HG03066 (cell line): ENCODE measurements around the gene CEP295NL.
"Not testable (repeated sequence)": the region's sequence is repeated elsewhere in the genome, so short reads cannot be mapped to it uniquely, and the experiment has no call there.

Source experiments
- ATAC-seq: cut with Tn5 transposase; IDR thresholded peaks from one replicate; pipeline ENCODE4 v1.9.1; 2021; ENCODE audit warnings: low read depth; ENCODE audit not compliant: unreplicated experiment

Gene CEP295NL

DNA sequence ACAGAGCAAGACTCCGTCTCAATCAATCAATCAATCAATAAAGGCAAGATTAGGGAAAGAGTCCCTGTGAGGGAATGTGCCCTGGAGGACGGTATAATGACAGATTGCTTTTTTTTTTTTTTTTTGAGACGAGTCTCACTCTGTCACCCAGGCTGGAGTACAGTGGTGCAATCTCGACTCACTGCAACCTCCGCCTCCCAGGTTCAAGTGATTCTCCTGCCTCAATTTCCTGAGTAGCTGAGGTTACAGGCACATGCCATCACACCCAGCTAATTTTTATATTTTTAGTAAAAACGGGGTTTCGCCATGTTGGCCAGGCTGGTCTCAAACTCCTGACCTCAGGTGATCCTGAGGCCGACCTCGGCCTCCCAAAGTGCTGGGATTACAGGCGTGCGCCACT lies 12.9 kb downstream of the CEP295NL start:
- not testable (repeated sequence) for ATAC-seq

DNA sequence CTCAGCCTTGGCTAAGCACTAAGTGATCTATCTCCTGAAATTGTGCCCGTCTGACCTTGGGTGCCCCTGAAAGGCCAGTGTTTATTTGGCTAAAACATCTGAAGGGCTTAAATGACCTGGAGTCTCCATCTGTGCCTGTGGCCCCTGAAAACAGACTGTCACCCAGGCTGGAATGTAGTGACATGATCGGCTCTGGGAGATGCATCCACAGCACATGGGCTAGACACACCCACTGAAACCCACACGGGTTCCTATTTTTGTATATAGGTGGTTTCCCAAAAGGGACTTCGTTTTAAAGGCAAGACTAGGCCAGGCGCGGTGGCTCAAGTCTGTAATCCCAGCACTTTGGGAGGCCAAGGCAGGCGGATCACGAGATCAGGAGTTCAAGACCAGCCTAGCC lies 13.5 kb downstream of the CEP295NL start:
- no peak for ATAC-seq

DNA sequence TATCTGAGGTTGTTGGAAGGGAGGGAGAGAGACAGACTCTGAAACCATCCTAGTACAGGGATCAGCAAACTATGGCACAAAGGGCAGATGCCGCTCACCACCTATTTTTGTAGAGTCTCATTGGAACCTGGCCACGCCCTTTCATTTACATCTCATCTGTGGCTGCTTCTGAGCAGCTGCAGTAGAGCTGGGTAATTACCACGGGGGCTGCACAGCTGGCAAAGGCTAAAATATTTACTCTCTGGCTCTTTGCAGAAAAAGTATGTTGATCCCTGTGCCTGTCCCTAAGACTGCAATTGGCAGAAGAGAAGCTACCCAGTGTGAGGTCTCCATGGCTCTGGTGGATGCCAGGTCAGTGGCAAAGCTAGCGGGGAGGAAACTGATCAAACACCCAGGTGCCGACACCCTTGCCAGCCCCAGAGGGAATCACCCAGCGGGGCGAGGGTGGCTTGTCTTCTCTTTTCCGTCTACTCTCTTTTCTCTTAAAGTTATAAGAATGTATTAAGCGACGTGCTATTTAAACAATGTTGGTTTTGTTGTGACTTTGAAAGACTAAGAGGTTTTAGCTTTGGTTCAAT lies 14.0 kb downstream of the CEP295NL start:
- ATAC-seq, result no peak

DNA sequence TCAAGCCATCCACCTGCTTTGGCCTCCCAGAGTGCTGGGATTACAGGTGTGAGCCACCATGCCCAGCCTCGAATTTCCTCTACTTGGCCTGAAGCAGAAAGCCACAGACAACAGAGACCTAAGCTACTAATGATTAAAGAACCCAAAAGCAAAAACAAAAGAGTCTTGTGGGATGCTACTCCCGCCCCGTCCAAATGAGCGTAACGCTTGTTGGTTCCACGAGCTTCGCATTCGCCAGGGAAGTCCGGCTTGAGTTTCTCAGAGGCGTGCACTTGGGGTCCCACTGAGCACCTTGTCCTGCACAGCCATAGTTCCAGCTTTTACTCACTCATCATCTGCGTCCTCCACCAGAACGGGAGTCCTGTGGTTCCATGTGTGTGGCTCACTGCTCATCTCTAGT lies 16.0 kb downstream of the CEP295NL start:
- no peak for ATAC-seq

DNA sequence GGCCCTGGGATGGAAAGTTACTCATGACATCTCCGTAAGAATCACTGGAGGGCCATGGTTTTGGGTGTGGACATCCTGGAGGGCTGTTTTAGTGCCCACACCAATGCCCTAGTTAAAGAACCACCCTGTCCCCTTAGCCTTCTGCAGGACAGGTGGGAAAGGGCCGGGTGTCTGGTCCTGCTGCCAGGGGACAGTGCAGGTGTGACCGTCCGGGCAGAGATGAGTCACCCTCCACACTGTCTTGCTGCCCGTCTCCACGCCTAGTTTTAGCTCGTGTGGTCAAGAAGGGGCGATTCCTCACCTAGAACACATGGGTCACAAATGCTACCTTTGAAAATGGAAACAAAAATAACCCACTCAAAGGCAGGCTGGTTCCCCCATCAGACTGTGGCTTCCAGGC lies 17.0 kb downstream of the CEP295NL start:
- no peak for ATAC-seq

DNA sequence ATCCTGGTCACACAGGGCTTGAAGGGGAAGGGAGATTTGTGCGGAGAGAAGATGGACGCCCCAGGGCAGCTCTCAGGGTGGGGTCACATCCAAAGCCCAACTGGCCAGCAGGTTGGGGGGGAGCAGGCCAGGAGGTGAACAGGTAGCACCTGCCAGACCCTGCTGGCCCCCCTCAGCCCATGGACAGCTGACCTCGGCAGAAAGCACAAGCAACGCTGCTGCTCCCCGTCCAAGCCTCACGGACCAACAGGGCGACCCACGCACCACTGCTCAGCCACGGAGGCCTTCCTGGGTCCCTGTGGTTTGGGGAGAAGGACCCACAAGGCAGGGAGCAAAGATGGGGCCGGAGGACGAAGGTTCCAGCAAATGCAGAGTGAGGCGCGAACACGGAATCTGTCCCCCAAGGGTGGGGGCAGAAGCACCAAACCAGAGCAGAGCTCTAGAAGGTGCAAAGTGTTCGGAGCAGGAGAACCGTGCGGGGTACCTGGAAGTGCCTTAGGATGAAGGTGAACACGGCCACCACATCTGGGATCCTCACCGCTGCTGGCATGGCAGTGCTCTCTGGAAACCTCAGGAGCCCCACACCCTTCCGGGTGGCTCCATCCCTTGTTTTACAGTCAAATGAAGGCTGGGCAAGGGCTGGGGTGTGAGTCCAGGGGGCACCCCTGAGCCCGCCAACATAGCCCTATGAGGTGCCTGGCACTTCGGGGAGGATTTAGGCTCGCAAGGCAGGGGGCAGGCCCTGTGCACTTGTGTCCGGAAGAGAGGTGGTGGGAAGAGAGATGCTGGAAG lies 17.9 kb downstream of the CEP295NL start:
- ATAC-seq, result no peak

DNA sequence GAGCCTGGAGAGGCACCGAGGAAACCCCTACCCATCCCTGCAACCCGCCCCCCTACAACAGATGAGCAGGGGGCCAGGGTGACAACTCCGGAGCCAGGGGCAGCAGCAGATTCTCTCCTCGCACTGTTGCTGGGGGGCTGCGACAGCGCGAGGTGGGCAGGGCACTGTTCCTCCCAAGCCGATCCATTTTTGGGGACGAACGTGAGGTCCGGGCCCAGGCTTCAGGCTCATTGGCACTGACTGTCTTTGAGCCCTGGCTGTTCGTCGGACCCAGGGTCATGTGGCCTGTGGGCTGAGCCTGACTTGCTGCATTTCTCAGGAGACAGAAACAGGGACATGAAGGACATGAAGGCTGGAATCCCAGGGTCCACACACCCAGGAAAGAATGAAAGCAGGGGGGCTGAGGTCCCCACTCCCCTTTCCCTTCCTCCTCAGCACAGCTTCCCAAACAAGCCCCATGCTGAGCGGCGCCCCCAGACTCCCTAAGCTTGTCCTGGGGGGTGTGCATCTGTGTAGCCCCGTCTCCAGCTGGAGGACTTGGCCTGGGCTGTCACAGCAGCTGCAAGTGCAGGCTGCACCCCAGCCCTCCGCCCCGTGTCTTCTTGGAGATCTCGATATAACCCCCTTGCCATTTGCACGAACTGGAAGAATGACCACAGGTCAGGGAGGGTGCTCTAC lies 18.7 kb downstream of the CEP295NL start:
- ATAC-seq, result no peak

DNA sequence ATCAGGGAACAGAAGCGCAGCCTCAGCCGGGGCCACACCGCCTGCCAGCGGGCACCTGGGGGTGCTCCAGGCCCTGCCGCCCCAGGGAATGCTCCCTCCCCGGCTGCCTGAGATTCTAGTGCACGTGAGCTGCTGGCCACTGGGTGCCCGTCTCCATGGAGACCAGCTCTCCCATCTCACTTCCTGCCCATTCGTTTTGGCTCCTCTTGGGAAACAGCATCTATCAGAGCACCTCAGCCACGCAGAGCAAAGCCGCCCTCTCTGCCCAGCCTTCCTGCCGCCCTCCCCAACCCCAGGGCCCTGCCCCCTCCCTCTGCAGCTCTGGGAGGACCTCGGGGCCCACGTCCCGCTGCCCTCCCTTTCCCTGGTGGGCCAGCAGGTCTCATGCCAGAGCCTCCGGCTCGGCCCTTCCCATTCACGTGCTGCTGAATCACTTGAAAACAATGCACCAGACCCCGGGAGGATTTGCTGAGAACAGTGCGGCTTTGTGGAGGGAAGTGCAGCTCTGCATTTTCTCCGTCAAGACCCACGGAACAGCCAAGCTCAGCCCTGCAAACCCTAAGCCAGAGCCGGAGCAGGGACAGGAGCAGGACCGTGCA lies 19.4 kb downstream of the CEP295NL start:
- no peak for ATAC-seq

DNA sequence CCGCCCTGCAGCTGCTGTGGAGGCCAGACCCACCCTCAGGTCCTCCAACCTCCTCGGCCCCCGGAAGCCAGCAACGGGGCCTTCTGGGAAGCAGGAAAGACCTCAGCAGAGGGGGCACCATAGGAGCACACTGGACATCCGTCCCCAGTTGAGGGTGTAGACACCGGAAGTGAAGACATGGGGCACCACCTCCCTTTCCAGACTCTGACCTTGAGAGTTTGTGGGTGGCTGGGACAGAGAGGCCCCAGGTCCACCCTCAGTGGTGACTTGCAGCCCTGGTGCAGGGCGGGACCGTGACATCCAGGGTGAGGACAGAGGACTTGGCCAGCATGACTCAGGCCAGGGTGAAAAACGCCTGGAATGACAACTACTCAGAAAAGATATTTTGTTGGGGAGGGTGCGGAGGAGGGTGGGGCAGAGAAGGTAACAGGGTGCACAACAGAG lies 19.9 kb downstream of the CEP295NL start:
- no peak for ATAC-seq

DNA sequence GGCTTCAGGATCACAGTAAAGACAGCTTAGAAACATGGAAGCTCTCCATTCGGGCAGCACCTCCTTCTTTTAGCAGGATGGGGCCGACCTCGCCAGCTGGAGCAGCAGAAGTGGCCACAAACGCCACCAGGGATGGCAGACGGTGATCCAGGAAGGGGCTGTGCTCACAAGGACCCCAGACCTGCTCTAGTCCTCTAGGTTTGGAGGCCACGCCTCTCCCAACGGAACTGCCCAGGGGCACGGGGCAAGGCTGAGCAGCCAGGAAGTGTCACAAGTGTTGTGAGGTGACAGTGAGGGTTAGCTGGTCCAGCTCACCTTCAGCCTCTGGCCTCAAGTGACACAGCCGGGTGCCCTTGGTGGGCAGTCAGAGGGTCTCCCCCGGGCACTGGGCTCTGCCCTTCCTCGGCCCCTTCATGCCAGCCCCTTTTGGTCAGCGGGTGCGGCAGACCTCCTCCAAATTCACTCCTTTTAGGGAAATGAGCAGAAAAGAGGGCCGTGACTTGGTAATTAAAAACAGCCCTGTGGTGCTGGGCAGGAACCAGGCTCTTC lies 20.4 kb downstream of the CEP295NL start:
- ATAC-seq, result no peak

DNA sequence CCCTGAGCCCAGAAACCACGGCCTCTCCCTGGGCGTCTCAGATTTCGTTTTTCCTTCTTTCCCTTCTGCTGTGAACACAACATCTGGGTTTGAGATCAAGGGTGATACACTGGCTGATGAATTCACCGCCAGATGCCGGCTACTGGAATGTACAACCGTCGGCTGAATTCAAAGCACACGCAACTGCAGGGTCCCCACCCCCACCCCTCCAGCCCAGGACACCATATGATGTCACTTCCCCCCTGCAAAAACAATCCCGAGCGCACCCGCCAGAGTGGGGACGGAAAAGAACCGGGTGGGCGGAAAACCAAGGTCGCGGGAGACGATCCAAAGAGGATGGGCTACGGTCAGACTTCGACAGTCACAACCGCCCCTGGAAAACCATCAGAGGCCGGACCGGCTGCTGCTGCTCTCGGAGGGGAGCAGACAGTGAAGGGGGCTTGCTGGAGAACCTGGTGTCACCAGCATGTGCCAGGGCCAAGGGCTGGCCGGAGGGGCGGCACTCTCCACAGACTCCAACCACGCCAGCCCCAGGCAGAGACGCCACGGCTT lies 23.3 kb downstream of the CEP295NL start:
- ATAC-seq, result no peak

DNA sequence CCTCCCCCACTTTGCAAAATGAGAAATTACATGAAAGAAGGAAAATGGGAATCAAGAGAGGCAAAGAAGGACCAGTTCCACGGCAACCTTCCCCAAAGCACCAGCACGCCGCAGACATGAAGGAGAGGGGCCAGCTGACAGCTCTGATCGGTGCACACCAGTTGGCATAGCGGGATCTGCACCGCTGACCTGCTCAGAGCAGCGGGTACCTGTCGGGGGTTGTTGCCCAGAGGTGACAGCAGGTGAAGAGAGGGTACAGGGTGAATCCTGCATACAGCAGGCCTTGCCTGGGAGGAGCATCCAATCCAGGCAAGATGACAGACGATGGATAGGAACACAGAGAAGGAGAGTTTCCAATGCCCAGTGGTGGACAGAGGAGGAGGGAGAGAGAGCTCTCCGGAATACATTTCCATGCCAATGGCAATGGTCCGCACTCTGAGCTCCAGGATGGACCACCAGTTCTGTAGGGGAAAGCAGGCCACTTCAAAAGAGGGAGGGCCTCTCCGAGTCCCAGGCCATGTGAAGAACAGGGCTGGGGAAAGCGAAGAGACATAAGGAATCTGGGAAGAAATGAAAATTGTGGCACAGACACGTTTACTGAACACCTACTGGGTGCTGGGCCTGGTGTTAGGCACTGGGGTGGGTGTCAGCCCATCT lies 24.0 kb downstream of the CEP295NL start:
- no peak for ATAC-seq

DNA sequence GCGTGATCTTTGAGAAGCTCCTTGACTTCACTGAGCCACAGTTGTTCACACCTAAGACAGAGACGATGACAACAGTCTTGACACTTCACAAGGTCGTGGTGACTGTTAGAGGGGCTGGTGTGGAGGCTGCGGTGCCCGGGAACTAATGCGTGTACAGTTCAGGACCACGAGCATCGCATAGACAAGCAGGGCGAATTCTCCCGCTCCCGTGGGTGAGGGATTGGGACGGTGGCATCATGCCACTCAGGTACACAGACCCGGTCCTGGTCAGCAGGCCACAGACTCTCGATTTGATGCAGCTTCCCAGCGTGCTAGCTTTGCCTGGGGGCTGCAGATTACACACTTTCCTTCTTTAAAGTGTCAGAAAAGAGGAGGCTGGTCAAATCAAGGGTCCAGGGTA lies 24.7 kb downstream of the CEP295NL start:
- no peak for ATAC-seq

DNA sequence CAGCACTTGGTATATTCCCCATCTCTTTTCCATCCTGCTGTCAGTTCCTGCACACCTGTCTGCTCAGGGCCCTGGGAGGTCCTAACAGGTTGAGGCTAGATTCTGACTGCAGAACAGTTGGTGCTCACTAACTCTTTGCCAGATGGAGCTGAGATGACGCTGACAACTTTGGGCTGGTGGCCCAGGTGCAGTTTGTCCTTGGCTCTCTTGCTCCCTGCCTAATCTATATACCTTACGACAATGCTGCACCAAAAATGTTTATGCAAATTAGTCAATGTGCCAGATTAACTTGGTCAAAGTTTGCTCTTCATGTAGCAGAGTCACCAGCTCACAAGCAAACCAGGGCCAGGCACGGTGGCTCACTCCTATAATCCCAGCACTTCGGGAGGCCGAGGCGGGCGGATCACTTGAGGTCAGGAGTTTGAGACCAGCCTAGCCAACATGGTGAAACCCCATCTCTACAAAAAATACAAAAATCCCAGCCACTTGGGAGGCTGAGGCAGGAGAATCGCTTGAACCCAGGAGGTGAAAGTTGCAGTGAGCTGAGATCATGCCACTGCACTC lies 26.0 kb downstream of the CEP295NL start:
- not testable (repeated sequence) for ATAC-seq

DNA sequence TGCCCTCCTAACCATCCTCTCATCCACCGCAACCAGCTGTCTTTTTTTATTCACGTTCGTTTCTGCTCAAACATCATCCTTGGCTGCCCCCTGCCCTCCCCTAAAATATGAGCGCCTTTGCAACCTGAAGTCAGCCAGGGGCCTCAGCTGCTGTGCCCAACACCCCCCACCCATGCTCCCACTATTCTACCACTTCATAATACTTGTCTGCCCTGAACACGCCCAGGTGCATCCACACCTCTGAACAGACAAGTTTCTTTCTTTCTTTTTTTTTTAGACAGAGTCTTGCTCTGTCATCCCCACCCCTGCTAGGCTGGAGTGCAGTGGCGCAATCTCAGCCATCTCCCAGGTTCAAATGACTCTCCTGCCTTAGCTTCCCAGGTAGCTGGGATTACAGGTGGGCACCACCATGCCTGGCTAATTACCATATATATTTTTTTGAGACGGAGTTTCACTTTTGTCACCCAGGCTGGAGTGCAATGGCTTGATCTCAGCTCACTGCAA lies 26.9 kb downstream of the CEP295NL start:
- no peak for ATAC-seq

DNA sequence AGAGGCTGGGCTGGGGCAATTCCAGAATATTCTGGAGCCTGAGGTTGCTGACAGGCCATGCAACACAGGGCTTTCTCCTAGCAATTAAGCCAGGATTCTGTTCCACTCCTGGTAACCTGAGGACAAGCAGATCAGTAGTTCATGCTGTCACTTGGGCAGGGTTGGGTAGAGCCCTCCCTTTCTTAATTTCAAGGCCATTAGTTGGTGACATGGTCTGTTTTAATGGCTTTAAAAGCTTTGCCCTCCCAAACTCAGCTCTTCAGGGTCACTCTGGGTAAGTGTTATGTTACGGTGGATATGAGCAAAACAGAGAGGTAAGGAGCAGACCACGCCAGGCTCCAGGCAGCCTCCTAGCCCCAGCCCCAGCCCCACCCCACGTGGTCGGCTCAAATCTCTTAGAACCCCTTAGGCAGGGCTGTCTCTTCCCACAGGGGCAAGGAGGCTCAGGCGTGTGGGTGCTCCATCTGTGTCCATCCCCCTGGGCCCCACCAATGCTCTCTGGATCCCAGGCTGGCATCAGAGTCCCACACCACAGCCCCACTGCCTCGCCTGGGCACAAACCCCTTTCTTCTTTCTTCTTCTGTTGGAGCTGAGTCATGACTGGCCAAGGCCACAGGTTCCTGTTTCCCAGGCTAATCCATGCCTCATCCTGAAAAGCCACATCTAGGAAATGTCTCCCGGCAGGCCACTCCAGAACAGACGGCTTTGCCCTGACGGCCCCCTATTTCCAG lies 27.5 kb downstream of the CEP295NL start:
- ATAC-seq, result no peak

DNA sequence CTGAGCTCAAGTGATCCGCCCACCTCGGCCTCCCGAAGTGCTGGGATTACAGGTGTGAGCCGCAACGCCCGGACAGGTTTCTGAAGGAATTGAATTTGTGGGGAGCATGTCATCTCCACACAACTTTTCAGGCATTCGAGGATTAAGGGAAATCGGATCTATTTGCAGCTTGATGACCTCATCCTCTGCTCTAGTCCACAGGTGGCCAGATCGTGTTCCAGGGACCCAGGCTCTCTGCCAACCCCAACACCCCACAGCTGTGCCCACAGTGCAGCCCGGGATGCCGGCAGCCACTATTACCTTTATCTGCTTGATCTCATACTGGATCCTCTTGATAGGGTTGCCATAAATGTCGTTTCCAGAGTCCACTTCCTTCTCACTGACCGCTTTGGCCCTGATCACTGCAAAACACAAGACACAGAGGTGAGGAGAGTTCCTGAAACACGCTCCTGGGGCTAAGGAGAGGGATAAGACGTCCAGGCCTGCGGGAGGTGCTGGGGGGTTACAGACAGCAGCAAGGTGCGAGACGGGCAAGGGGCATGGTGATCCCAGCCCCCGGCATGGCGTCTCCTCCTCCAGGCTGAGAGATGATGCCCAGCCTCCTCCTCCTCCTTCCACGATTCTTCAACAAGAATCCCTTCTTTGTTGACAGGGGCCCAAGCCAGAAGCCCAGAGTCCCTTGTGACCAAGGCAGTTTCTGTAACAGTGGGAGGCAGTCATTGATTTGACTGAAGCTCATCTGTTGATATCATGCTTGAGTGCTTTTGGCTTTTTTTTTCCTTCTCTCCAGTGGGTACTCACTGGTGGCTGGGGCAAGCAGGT lies 29.3 kb downstream of the CEP295NL start:
- ATAC-seq, result no peak

DNA sequence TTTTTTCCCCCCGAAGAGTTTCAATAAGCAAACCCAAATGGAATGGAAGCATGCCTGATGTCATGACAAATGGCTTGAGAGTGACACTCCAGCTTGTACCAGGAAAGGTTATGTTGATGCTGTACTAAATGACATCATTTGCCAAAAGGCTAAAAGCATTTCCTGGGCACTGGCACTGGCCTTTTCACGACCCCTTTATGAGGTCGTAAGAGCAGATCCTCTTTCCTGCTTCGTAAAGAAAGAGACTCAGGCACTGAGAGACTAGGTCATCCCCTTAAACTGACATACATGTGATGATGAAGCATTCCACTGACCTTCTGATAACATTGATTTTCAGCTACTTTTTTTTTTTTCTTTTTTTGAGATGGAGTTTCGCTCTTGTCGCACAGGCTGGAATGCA lies 30.5 kb downstream of the CEP295NL start:
- no peak for ATAC-seq
